Osteoblast (primary cell): ENCODE results near the gene DNA2. TPM values are rescaled to one million over a fixed set of nuclear protein-coding genes. Genes with fewer than 3 reads are reported as not detected.

Experiments
- DNase-seq: peaks from one replicate; pipeline ENCODE4 v3.0.0; 2011; ENCODE audit warnings: low spot score, mixed read lengths; ENCODE audit not compliant: insufficient read length; ENCODE audit errors: missing footprints
- H2AFZ ChIP-seq: 2 replicates; pipeline ENCODE4 v1.6.0; 2011; ENCODE audit warnings: mild to moderate bottlenecking, low read length
- H3K27ac ChIP-seq: 2 replicates; pipeline ENCODE4 v1.5.1; 2011; ENCODE audit warnings: mild to moderate bottlenecking, low read depth, low read length, moderate library complexity
- H3K27me3 ChIP-seq: 2 replicates; pipeline ENCODE4 v1.6.0; 2012; ENCODE audit warnings: mild to moderate bottlenecking, control low read depth, inconsistent platforms, low read length, moderate library complexity; ENCODE audit not compliant: insufficient read depth
- H3K36me3 ChIP-seq: 2 replicates; pipeline ENCODE4 v1.5.1; 2011; ENCODE audit warnings: mild to moderate bottlenecking, low read length, control low read depth, moderate library complexity; ENCODE audit not compliant: insufficient read depth
- H3K4me1 ChIP-seq: 2 replicates; pipeline ENCODE4 v1.5.1; 2011; ENCODE audit warnings: mild to moderate bottlenecking, low read length, control low read depth, moderate library complexity; ENCODE audit not compliant: insufficient read depth
- H3K4me2 ChIP-seq: 2 replicates; pipeline ENCODE4 v1.6.0; 2011; ENCODE audit warnings: mild to moderate bottlenecking, low read length; ENCODE audit not compliant: insufficient read depth
- H3K4me3 ChIP-seq: fragments of 200-600 bp; sonication (generic); 3 replicates; pipeline ENCODE4 v1.5.1; 2012; ENCODE audit warnings: mild to moderate bottlenecking, low read length, inconsistent platforms; ENCODE audit not compliant: insufficient read depth
- H3K79me2 ChIP-seq: 2 replicates; pipeline ENCODE4 v1.6.0; 2012; ENCODE audit warnings: mild to moderate bottlenecking, low read length, control low read depth, inconsistent platforms; ENCODE audit not compliant: insufficient read depth
- H3K9me3 ChIP-seq: 2 replicates; pipeline ENCODE4 v1.5.1; 2011; ENCODE audit warnings: low read depth, low read length, control low read depth
- H4K20me1 ChIP-seq: 2 replicates; pipeline ENCODE4 v1.6.0; 2012; ENCODE audit warnings: mild to moderate bottlenecking, low read length, control low read depth; ENCODE audit not compliant: insufficient read depth
- total RNA-seq: library from RNA; depleted of rRNA; stranded (reverse); fragments of >200 nt; gene quantifications from 2 replicates; pipeline ENCODE4 v1.2.3, GENCODE V29; 2012
- TF ChIP-seq, protein P1 (sequence below): IDR thresholded peaks from 2 replicates; pipeline ENCODE4 v1.5.1; 2011; ENCODE audit warnings: mild to moderate bottlenecking, low read depth, low read length, moderate library complexity; ENCODE audit errors: extremely low read depth

Gene DNA2
- total RNA-seq, 1 donor = 5.4 TPM

DNA sequence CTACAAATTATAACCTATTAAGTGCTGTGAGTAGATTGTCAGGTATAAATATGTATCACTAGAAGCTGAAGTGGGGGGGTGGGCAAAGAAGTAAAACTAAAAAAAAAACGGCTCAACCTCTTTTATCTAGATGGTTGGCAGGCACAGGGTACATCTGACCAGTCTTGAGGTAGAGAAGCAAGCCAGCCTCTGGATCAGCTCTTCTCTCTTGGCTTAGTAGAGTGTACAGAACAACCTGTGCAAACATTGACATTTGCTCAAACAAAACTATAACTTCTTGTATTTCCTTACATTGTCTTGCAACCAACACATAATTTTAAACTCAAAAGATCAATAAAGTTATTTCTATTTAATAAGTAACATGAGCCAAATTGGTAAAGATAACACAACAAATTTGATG is 25.6 kb downstream of the DNA2 start:
- Histone ChIP-seq H3K27me3 (no peaks in the 10 kb centered on the region), H3K36me3 (peaks cover 8% of the 10 kb centered on the region), H2AFZ (no peak overlapping the region), H4K20me1 (no peaks in the 10 kb centered on the region), H3K27ac (no peak overlapping the region), H3K9me3 (no peaks in the 10 kb centered on the region), H3K4me1 (no peaks in the 10 kb centered on the region), H3K4me3 (no peak overlapping the region), H3K79me2 (no peaks in the 10 kb centered on the region), H3K4me2 (no peak overlapping the region)
- no peak for DNase-seq
- TF ChIP-seq, protein P1, sequence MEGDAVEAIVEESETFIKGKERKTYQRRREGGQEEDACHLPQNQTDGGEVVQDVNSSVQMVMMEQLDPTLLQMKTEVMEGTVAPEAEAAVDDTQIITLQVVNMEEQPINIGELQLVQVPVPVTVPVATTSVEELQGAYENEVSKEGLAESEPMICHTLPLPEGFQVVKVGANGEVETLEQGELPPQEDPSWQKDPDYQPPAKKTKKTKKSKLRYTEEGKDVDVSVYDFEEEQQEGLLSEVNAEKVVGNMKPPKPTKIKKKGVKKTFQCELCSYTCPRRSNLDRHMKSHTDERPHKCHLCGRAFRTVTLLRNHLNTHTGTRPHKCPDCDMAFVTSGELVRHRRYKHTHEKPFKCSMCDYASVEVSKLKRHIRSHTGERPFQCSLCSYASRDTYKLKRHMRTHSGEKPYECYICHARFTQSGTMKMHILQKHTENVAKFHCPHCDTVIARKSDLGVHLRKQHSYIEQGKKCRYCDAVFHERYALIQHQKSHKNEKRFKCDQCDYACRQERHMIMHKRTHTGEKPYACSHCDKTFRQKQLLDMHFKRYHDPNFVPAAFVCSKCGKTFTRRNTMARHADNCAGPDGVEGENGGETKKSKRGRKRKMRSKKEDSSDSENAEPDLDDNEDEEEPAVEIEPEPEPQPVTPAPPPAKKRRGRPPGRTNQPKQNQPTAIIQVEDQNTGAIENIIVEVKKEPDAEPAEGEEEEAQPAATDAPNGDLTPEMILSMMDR = no peak

DNA sequence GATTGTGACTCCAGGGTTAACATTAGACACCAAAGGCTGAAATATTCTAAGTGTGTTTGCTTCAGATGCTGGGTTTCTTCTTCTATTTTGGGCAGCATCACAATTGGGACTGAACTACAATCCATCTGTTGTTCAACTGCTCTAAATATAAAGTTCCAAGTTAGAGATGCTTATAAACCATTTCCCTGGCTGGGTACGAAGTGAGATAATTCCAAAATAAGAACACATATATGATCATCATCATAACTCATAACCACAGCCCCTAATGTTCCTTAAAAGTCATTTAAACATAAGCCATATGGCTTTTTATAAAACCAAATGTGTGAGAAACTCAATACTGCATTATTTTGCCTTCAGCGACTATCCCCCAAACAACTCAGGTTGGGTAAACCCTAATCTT is 28.8 kb downstream of the DNA2 start:
- Histone ChIP-seq H3K4me1 (no peaks in the 10 kb centered on the region), H3K4me2 (no peak overlapping the region), H3K27me3 (no peaks in the 10 kb centered on the region), H3K9me3 (no peaks in the 10 kb centered on the region), H3K79me2 (no peaks in the 10 kb centered on the region), H3K4me3 (no peak overlapping the region), H2AFZ (no peak overlapping the region), H3K36me3 (peaks cover 8% of the 10 kb centered on the region), H3K27ac (no peak overlapping the region), H4K20me1 (no peaks in the 10 kb centered on the region)
- no peak for DNase-seq
- TF ChIP-seq, protein P1 = no peak

DNA sequence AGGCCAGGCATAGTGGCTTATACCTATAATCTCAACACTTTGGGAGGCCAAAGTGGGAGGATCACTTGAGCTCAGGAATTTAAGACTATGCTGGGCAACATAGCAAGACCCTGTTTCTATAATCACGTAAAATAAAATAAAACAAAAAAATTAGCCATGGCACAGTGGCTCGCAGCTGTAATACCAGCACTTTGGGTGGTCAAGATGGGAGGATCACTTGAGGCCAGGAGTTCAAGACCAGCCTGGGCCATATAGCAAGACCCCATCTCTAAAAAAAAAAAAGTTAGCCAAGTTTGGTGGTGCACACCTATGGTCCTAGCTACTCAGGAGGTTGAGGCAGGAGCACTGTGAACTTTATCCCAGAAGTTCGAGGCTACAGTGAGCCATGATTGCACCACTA is 30.9 kb downstream of the DNA2 start:
- no peak overlapping the region for H3K4me2 ChIP-seq
- H3K9me3 ChIP-seq = no peaks in the 10 kb centered on the region
- TF ChIP-seq, protein P1 = no peak
- no peaks in the 10 kb centered on the region for H3K79me2 ChIP-seq
- H3K27me3 ChIP-seq = no peaks in the 10 kb centered on the region
- no peaks in the 10 kb centered on the region for H4K20me1 ChIP-seq
- no peaks in the 10 kb centered on the region for H3K4me1 ChIP-seq
- H2AFZ ChIP-seq = no peak overlapping the region
- no peak overlapping the region for H3K4me3 ChIP-seq
- no peak for DNase-seq
- peaks cover 10% of the 10 kb centered on the region for H3K36me3 ChIP-seq
- no peak overlapping the region for H3K27ac ChIP-seq

DNA sequence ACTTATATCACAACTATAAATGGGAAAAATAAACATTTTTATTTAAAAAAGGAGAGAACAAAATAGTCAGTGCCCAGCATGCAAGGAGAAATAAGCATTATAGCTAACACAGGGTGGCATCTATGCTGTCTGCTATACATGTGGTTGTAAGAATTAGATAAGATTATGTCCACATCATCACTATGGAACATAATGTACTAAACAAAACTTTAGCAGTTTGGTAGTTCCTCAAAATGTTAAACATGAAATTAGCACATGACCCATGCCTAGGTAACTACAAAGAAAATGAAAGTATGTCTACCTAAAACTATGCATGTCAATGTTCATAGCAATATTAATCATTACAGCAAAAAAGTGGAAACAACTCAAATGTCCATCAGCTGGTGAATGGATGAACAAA is 36.0 kb downstream of the DNA2 start:
- Histone ChIP-seq H3K79me2 (no peaks in the 10 kb centered on the region), H3K4me3 (no peak overlapping the region), H3K27me3 (no peaks in the 10 kb centered on the region), H4K20me1 (no peaks in the 10 kb centered on the region), H2AFZ (no peak overlapping the region), H3K27ac (no peak overlapping the region), H3K36me3 (peaks cover 7% of the 10 kb centered on the region), H3K4me2 (no peak overlapping the region), H3K9me3 (no peaks in the 10 kb centered on the region), H3K4me1 (no peaks in the 10 kb centered on the region)
- TF ChIP-seq, protein P1 = no peak
- DNase-seq = no peak
